HepG2 (cell line): Measurements from ENCODE around the gene ABCA13. TPM values are rescaled to one million over a fixed set of nuclear protein-coding genes. Genes with fewer than 3 reads are reported as not detected.

ENCODE experiments used
- ATAC-seq: fragments of 200-7000 bp; cut with Tn5 transposase; 3 replicates; pipeline ENCODE4 v1.9.1; 2020; ENCODE audit warnings: mild to moderate bottlenecking, moderate library complexity
- BruUV-seq: library from RNA; stranded (reverse); fragments of 400-500 nt; replicated peaks from 2 replicates; lab custom pipeline; 2021; lab: Mats Ljungman, UMichigan
- CTCF ChIA-PET: fragments of 300-600 bp; formaldehyde crosslinking; extraction: SDS; loops from one replicate; lab custom pipeline; 2021; ENCODE audit warnings: low total read pairs, inconsistent platforms, low intra/inter-chr PET ratio; lab: Yijun Ruan, JAX
- POLR2A ChIA-PET: fragments of 350-600 bp; sonication (Branson Sonifier 250); formaldehyde crosslinking; loops from one replicate; lab custom pipeline; 2020; ENCODE audit warnings: antibody characterized with exemption, inconsistent platforms; lab: Yijun Ruan, JAX
- DNase-seq: peaks from one replicate; pipeline ENCODE4 v3.0.0-alpha.2; 2015; ENCODE audit warnings: low spot score
- FAIRE-seq: peaks from 3 replicates; lab custom pipeline; 2011; peaks lifted over from hg19 to GRCh38; lab: Jason Lieb, UNC
- H2AFZ ChIP-seq: one replicate; pipeline ENCODE4 v1.6.1; 2011; ENCODE audit warnings: low read length, inconsistent platforms
- H3K27ac ChIP-seq: fragments of 300-600 bp; 3 replicates; pipeline ENCODE4 v1.8.0; 2011; ENCODE audit warnings: mixed run types, mild to moderate bottlenecking, mixed read lengths, low read length, inconsistent platforms; ENCODE audit not compliant: insufficient read depth; ENCODE audit errors: extremely low read length
- H3K27me3 ChIP-seq, 2 experiments: fragments of 200-600 bp in 1 of 2; 2 replicates in 1 of 2; 3 replicates in 1 of 2; pipeline versions ENCODE4 v1.6.0 to v1.8.0; 2011; ENCODE audit warnings: low read length in 2 of 2, mild to moderate bottlenecking in 2 of 2, moderate library complexity in 2 of 2, inconsistent platforms in 1 of 2; ENCODE audit not compliant: insufficient read depth in 2 of 2, control insufficient read depth in 1 of 2
- H3K36me3 ChIP-seq, 2 experiments: fragments of 200-600 bp in 1 of 2; replicated peaks in 1 of 2; 2 replicates in 1 of 2; 3 replicates in 1 of 2; pipeline versions ENCODE4 v1.5.1 to v1.8.0; 2011; ENCODE audit warnings: low read length in 2 of 2, inconsistent platforms in 1 of 2; ENCODE audit not compliant: insufficient read depth in 2 of 2, control insufficient read depth in 1 of 2
- H3K4me1 ChIP-seq: 2 replicates; pipeline ENCODE4 v1.5.1; 2012; ENCODE audit warnings: low read length, inconsistent platforms; ENCODE audit not compliant: insufficient read depth
- H3K4me2 ChIP-seq: 2 replicates; pipeline ENCODE4 v1.6.0; 2011; ENCODE audit warnings: low read depth, low read length, inconsistent platforms
- H3K4me3 ChIP-seq, 3 experiments: fragments of 200-600 bp in 1 of 3; sonication (generic), shearing (Covaris generic) in 1 of 3; replicated peaks in 1 of 3; 2 replicates each; pipeline ENCODE4 v1.5.1; 2011 to 2016; ENCODE audit warnings: low read length in 3 of 3, inconsistent platforms in 2 of 3, low read depth in 2 of 3, mild to moderate bottlenecking in 2 of 3, control low read depth in 1 of 3, mixed read lengths in 1 of 3; ENCODE audit not compliant: insufficient read depth in 1 of 3
- H3K79me2 ChIP-seq: one replicate; pipeline ENCODE4 v1.6.1; 2011; ENCODE audit warnings: low read length, inconsistent platforms; ENCODE audit not compliant: insufficient read depth
- H3K9ac ChIP-seq: 2 replicates; pipeline ENCODE4 v1.6.0; 2011; ENCODE audit warnings: mild to moderate bottlenecking, low read depth, low read length, inconsistent platforms; ENCODE audit not compliant: insufficient read depth
- H3K9me3 ChIP-seq: 2 replicates; pipeline ENCODE4 v1.5.1; 2012; ENCODE audit warnings: mild to moderate bottlenecking, low read length
- H4K20me1 ChIP-seq: 2 replicates; pipeline ENCODE4 v1.6.0; 2011; ENCODE audit warnings: inconsistent platforms, mild to moderate bottlenecking, low read length, moderate library complexity; ENCODE audit not compliant: insufficient read depth
- ATF7 ChIP-seq, 2 experiments: fragments of 450-650 bp in 1 of 2; sonication (generic) in 1 of 2; formaldehyde crosslinking in 1 of 2; IDR thresholded peaks; 2 replicates each; pipeline versions ENCODE4 v1.4.0 to v1.6.1; 2016 to 2020; ENCODE audit warnings: antibody characterized with exemption in 1 of 2, mild to moderate bottlenecking in 1 of 2, missing genetic modification reagents in 1 of 2
- CEBPB ChIP-seq: IDR thresholded peaks from 2 replicates; pipeline ENCODE4 v1.6.1; 2011; ENCODE audit warnings: low read depth, low read length, improper control_type of control experiment, borderline replicate concordance
- RFX1 ChIP-seq: fragments of 450-650 bp; IDR thresholded peaks from 2 replicates; pipeline ENCODE4 v1.6.1; 2017
- STAG1 ChIP-seq: sonication (generic); formaldehyde crosslinking; IDR thresholded peaks from 2 replicates; pipeline ENCODE4 v1.4.0; 2020; ENCODE audit warnings: missing genetic modification reagents
- ZNF530 ChIP-seq: sonication (generic); formaldehyde crosslinking; IDR thresholded peaks from 2 replicates; pipeline ENCODE4 v1.5.0; 2020; ENCODE audit warnings: low read depth, mild to moderate bottlenecking, missing genetic modification reagents
- ZNF850 ChIP-seq: sonication (generic); formaldehyde crosslinking; conservative IDR thresholded peaks from 2 replicates; pipeline ENCODE4 v1.9.0; 2021; ENCODE audit warnings: mild to moderate bottlenecking, missing genetic modification reagents
- WGBS: methylation state at CpG from one replicate; pipeline ENCODE4 v1.1.6; 2017; ENCODE audit warnings: low lambda C conversion rate; 5-methylcytosine and 5-hydroxymethylcytosine counted together
- in situ Hi-C: cut with HindIII; loops from 2 replicates; pipeline ENCODE4 v1.10.0; 2017; ENCODE audit warnings: low pct_unique_long_range_greater_than_20kb; ENCODE audit not compliant: extremely low pct_ligation_motif_present
- intact Hi-C: fragments of 100-400 bp; cut with micrococcal nuclease; formaldehyde crosslinking; loops from one replicate; pipeline ENCODE4 v1.10.0; 2022; ENCODE audit not compliant: unreplicated experiment
- polyA plus RNA-seq, 8 experiments: library from polyadenylated mRNA; depleted of rRNA in 3 of 8; stranded (reverse) in 7 of 8; unstranded in 1 of 8; fragments of >200 nt; fragmentation: Illumina TruSeq in 4 of 8; extraction: Trizol in 4 of 8; gene quantifications; 2 replicates each; pipeline versions ENCODE4 v1.2.1 to v1.2.3, GENCODE V29; 2011 to 2016; ENCODE audit warnings: low read depth in 4 of 8, missing spikeins in 1 of 8, mixed read lengths in 1 of 8; ENCODE audit not compliant: insufficient read depth in 1 of 8
- total RNA-seq, 5 experiments: library from RNA; depleted of rRNA; stranded (reverse); fragments of >200 nt; fragmentation: Illumina TruSeq; extraction: Trizol; gene quantifications; 2 replicates each; pipeline ENCODE4 v1.2.3, GENCODE V29; 2016; ENCODE audit warnings: low read depth in 1 of 5
- TF ChIP-seq, protein P1 (sequence below): sonication (generic); formaldehyde crosslinking; IDR thresholded peaks from 2 replicates; pipeline ENCODE4 v1.4.0; 2020; ENCODE audit warnings: mild to moderate bottlenecking, missing genetic modification reagents, borderline replicate concordance
- TF ChIP-seq, protein P2 (sequence below): sonication (generic); formaldehyde crosslinking; IDR thresholded peaks from one replicate; pipeline ENCODE4 v1.5.1; 2020; ENCODE audit warnings: mild to moderate bottlenecking, missing genetic modification reagents; ENCODE audit errors: not compliant biosample characterization

ABCA13 gene
- total and polyA plus RNA-seq, 2 of the 13 experiments (the other 11 are each of a cell fraction or from before 2014, with no cell fraction given) = 0.03 TPM; not detected in 1

DNA sequence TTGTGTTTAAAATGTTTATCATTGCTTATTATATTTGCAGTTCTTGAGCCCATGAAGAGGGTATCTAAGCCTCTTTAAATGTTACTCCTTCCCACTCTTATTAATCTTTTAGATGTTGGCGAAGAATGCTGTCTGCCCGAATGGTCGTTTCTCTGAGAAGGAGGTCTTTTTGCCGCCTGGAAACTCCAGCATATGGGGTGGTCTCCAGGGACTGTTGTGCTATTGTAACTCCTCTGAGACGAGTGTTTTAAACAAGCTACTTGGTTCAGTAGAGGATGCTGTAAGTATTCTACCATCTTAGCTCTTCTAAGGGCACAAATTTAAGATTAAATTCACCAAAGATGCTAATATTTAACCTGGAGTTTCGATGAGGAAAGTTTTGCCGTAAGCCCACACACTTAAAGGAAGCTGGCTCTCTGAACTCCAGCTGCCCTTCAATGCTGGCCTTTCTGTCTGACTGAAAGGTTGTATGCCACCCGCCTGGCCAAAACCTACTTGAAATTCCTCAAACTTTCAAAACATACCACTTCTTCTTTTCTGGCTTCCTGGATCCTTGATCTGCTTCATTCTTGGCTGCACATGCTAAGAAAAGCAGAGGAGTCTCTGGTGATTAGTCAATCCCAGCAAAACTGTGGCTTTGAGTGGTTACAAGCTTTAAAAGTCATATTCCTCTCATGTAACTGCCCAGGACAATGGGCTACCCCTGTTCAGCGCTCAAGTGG is 74.7 kb downstream of the ABCA13 start:
- H2AFZ ChIP-seq = no peak overlapping the region
- CTCF ChIA-PET = no interaction called here
- intact Hi-C loops (no loop called here), in situ Hi-C loops (no loop called here)
- POLR2A ChIA-PET = no interaction called here
- FAIRE-seq = no peak
- no peaks in the 10 kb centered on the region for H4K20me1 ChIP-seq
- no peaks in the 10 kb centered on the region for H3K79me2 ChIP-seq
- H3K9me3 ChIP-seq = no peaks in the 10 kb centered on the region
- 5% methylated on average over 9 of the region's 9 CpGs for WGBS
- ATAC-seq = no peak
- no TSS peak for BruUV-seq
- peaks cover 2 to 6% of the 10 kb centered on the region in 2 experiments; a peak in 1 of 5 replicates for H3K27me3 ChIP-seq
- H3K4me1 ChIP-seq = no peaks in the 10 kb centered on the region
- no peak overlapping the region for H3K4me2 ChIP-seq
- no peak overlapping the region for H3K4me3 ChIP-seq
- TF ChIP-seq, protein P1, sequence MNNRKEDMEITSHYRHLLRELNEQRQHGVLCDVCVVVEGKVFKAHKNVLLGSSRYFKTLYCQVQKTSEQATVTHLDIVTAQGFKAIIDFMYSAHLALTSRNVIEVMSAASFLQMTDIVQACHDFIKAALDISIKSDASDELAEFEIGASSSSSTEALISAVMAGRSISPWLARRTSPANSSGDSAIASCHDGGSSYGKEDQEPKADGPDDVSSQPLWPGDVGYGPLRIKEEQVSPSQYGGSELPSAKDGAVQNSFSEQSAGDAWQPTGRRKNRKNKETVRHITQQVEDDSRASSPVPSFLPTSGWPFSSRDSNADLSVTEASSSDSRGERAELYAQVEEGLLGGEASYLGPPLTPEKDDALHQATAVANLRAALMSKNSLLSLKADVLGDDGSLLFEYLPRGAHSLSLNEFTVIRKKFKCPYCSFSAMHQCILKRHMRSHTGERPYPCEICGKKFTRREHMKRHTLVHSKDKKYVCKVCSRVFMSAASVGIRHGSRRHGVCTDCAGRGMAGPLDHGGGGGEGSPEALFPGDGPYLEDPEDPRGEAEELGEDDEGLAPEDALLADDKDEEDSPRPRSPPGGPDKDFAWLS (CRISPR knock-in tag) = no peak
- TF ChIP-seq, protein P2, sequence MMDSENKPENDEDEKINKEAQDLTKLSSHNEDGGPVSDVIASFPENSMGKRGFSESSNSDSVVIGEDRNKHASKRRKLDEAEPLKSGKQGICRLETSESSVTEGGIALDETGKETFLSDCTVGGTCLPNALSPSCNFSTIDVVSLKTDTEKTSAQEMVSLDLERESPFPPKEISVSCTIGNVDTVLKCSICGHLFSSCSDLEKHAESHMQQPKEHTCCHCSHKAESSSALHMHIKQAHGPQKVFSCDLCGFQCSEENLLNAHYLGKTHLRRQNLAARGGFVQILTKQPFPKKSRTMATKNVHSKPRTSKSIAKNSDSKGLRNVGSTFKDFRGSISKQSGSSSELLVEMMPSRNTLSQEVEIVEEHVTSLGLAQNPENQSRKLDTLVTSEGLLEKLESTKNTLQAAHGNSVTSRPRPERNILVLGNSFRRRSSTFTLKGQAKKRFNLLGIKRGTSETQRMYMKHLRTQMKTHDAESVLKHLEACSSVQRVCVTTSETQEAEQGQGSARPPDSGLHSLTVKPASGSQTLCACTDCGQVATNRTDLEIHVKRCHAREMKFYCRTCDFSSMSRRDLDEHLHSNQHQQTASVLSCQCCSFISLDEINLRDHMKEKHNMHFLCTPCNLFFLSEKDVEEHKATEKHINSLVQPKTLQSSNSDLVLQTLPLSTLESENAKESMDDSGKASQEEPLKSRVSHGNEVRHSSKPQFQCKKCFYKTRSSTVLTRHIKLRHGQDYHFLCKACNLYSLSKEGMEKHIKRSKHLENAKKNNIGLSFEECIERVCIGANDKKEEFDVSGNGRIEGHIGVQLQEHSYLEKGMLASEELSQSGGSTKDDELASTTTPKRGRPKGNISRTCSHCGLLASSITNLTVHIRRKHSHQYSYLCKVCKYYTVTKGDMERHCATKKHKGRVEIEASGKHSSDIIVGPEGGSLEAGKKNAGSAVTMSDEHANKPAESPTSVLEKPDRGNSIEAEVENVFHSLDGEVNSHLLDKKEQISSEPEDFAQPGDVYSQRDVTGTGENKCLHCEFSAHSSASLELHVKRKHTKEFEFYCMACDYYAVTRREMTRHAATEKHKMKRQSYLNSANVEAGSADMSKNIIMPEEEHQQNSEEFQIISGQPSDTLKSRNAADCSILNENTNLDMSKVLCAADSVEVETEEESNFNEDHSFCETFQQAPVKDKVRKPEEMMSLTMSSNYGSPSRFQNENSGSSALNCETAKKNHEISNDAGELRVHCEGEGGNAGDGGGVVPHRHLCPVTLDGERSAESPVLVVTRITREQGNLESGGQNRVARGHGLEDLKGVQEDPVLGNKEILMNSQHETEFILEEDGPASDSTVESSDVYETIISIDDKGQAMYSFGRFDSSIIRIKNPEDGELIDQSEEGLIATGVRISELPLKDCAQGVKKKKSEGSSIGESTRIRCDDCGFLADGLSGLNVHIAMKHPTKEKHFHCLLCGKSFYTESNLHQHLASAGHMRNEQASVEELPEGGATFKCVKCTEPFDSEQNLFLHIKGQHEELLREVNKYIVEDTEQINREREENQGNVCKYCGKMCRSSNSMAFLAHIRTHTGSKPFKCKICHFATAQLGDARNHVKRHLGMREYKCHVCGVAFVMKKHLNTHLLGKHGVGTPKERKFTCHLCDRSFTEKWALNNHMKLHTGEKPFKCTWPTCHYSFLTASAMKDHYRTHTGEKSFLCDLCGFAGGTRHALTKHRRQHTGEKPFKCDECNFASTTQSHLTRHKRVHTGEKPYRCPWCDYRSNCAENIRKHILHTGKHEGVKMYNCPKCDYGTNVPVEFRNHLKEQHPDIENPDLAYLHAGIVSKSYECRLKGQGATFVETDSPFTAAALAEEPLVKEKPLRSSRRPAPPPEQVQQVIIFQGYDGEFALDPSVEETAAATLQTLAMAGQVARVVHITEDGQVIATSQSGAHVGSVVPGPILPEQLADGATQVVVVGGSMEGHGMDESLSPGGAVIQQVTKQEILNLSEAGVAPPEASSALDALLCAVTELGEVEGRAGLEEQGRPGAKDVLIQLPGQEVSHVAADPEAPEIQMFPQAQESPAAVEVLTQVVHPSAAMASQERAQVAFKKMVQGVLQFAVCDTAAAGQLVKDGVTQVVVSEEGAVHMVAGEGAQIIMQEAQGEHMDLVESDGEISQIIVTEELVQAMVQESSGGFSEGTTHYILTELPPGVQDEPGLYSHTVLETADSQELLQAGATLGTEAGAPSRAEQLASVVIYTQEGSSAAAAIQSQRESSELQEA (CRISPR knock-in tag) = no peak
- TF ChIP-seq CEBPB (no peak), RFX1 (no peak), ZNF850 (no peak), STAG1 (CRISPR knock-in tag) (no peak), ATF7 (IDR thresholded peaks at IDR 0.05) (no peak), ATF7 (CRISPR knock-in tag; IDR thresholded peaks at IDR 0.05) (no peak), ZNF530 (no peak)
- DNase-seq = no peak
- no peak overlapping the region for H3K9ac ChIP-seq
- no peaks in the 10 kb centered on the region for H3K36me3 ChIP-seq
- H3K27ac ChIP-seq = no peak overlapping the region
